A673 (cell line): ENCODE results near the gene GMEB2. TPM values are rescaled to one million over a fixed set of nuclear protein-coding genes. Genes with fewer than 3 reads are reported as not detected.
A peak's percentile ranks its signal among the peaks of the same experiment; 100 is the strongest.

Source experiments
- Bru-seq: library from RNA; stranded (reverse); fragments of 400-500 nt; gene quantifications from one replicate; lab custom pipeline; 2021; lab: Mats Ljungman, UMichigan
- BruChase-seq, 2 experiments: library from RNA; stranded (reverse); fragments of 400-500 nt; gene quantifications; one replicate each; lab custom pipeline; 2021; lab: Mats Ljungman, UMichigan
- BruUV-seq: library from RNA; stranded (reverse); fragments of 400-500 nt; replicated peaks from 2 replicates; lab custom pipeline; 2021; lab: Mats Ljungman, UMichigan
- CTCF ChIA-PET: fragments of 300-600 bp; sonication (Branson Sonifier 250); formaldehyde crosslinking; loops from one replicate; lab custom pipeline; 2022; ENCODE audit warnings: antibody characterized with exemption; lab: Charles Lee
- POLR2A ChIA-PET: fragments of 300-600 bp; sonication (Branson Sonifier 250); formaldehyde crosslinking; loops from one replicate; lab custom pipeline; 2022; ENCODE audit warnings: antibody characterized with exemption; ENCODE audit not compliant: low non-redundant PET; lab: Charles Lee
- DNase-seq: peaks from one replicate; pipeline ENCODE4 v3.0.0-alpha.2; 2015; ENCODE audit warnings: low spot score
- H3K27ac ChIP-seq: fragments of 200-600 bp; sonication (generic); 2 replicates; pipeline ENCODE4 v1.5.1; 2016; ENCODE audit warnings: mixed run types, low read depth, mild to moderate bottlenecking, mixed read lengths, antibody characterized with exemption, low read length; ENCODE audit not compliant: poor library complexity, severe bottlenecking
- H3K27me3 ChIP-seq: fragments of 200-600 bp; sonication (generic); replicated peaks from 2 replicates; pipeline ENCODE4 v1.6.1; 2017; ENCODE audit warnings: mixed run types, low read depth, mild to moderate bottlenecking, mixed read lengths, antibody characterized with exemption, low read length; ENCODE audit not compliant: insufficient read depth, poor library complexity
- H3K36me3 ChIP-seq: fragments of 200-600 bp; sonication (generic); 2 replicates; pipeline ENCODE4 v1.6.1; 2016; ENCODE audit warnings: mixed run types, mild to moderate bottlenecking, mixed read lengths, antibody characterized with exemption, low read length; ENCODE audit not compliant: insufficient read depth, poor library complexity, severe bottlenecking
- H3K4me1 ChIP-seq: fragments of 200-600 bp; sonication (generic); 2 replicates; pipeline ENCODE4 v1.6.1; 2017; ENCODE audit warnings: mixed run types, mild to moderate bottlenecking, mixed read lengths, antibody characterized with exemption, low read length; ENCODE audit not compliant: insufficient read depth, poor library complexity, severe bottlenecking
- H3K4me3 ChIP-seq: fragments of 200-600 bp; sonication (generic); 2 replicates; pipeline ENCODE4 v1.5.1; 2016; ENCODE audit warnings: low read depth, mixed run types, mild to moderate bottlenecking, mixed read lengths, low read length; ENCODE audit not compliant: poor library complexity, severe bottlenecking
- H3K9me3 ChIP-seq: fragments of 200-600 bp; sonication (generic); 2 replicates; pipeline ENCODE4 v1.6.1; 2016; ENCODE audit warnings: mixed run types, low read depth, mild to moderate bottlenecking, mixed read lengths, antibody characterized with exemption, low read length; ENCODE audit not compliant: poor library complexity, severe bottlenecking
- EZH2 ChIP-seq: fragments of 200-600 bp; sonication (generic); IDR thresholded peaks from 2 replicates; pipeline ENCODE4 v1.6.1; 2017; ENCODE audit warnings: borderline replicate concordance, low read depth, mild to moderate bottlenecking, mixed read lengths, antibody characterized with exemption, low read length; ENCODE audit not compliant: poor library complexity, severe bottlenecking
- intact Hi-C: fragments of 100-400 bp; cut with micrococcal nuclease; formaldehyde crosslinking; loops from one replicate; pipeline ENCODE4 v1.10.0; 2022; ENCODE audit not compliant: unreplicated experiment
- long read RNA-seq: library from polyadenylated mRNA; stranded (forward); transcript quantifications from one replicate; pipeline ENCODE4 v2.0.0, GENCODE V29; 2022
- total RNA-seq: library from RNA; stranded (reverse); gene quantifications from 2 replicates; pipeline ENCODE4 v1.2.3, GENCODE V29; 2021
- TF ChIP-seq, protein P1 (sequence below): fragments of 300-800, 200-600 bp; sonication (generic); conservative IDR thresholded peaks from 2 replicates; pipeline ENCODE4 v1.5.1; 2017; ENCODE audit warnings: low read depth, mild to moderate bottlenecking, antibody characterized with exemption, low read length, moderate library complexity, mixed read lengths

GMEB2 gene, protein sequence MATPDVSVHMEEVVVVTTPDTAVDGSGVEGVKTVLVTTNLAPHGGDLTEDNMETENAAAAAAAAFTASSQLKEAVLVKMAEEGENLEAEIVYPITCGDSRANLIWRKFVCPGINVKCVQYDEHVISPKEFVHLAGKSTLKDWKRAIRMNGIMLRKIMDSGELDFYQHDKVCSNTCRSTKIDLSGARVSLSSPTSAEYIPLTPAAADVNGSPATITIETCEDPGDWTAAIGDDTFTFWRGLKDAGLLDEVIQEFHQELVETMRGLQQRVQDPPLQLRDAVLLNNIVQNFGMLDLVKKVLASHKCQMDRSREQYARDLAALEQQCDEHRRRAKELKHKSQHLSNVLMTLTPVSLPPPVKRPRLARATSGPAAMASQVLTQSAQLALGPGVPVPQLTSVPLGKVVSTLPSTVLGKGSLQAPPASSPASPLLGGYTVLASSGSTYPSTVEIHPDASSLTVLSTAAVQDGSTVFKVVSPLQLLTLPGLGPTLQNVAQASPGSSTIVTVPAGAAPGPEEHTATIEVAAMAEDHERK
- total RNA-seq (12.8 and 14.2 TPM in 2 replicates), Bru-seq, nascent RNA (percentile 58 among the genes with signal in this experiment), BruChase-seq, experiment 1, labeled RNA remaining after a 2-hour chase (percentile 59 among the genes with signal in this experiment), BruChase-seq, experiment 2, labeled RNA remaining after a 6-hour chase (percentile 63 among the genes with signal in this experiment)
- long read RNA-seq, full-length matches to known transcripts = 14 of 43 reads
- long read RNA-seq, partial matches to known transcripts = 6 of 43 reads
- long read RNA-seq, other reads (novel, unspliced or antisense) = 23 of 43 reads

DNA sequence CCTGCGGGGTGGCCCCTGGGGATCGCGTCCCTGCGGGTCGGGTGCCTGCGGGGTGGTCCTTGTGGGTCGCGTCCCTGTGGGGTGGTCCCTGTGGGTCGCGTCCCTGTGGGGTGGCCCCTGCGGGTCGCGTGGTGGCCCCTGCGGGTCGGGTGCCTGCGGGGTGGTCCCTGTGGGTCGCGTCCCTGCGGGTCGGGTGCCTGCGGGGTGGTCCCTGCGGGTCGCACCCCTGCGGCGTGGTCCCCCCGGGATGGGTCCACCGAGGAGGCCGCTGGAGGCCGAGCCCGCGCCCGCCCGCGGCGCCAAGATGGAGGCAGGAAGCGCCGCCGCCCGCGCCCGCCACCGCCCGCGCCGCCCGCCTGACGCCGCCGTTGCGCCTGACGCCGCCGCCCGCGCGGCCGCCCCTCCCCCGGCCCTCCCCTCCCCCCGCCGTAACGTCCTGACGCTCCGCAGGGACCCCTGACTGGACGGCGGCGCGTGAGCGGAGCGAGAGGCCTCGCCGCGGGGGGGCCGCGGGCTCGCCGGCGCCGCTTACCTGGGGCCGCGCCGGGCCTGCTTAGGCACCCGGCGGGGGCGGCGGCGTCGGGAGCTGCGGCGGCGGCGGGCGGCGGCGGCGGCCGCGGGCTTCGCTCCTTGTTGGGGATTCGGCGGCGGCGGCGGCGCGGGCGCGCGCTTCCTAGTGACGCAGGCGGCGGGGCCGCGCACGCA, at the start of gene GMEB2:
Gene GMEB2 (minus strand): TSS at position 678 of the 705 bp plus-strand sequence. CDS start 7,704 bp downstream, outside the sequence.
- peaks cover 8% of the 10 kb centered on the region for H3K4me1 ChIP-seq
- H3K27ac ChIP-seq = peak within 1 kb of the TSS; percentile 97
- ChIA-PET POLR2A (no interaction called here), CTCF (interaction anchor here (0.6 kb wide), 1 partner anchor 50 kb away, joined by 6 read pairs; no protein-coding TSS in a partner anchor)
- no peaks in the 10 kb centered on the region for H3K27me3 ChIP-seq
- peak; percentile 83 for DNase-seq
- intact Hi-C loops = no loop called here
- BruUV-seq = no TSS peak
- peak within 1 kb of the TSS; percentile 73 for H3K4me3 ChIP-seq
- TF ChIP-seq EZH2 = no peak
- TF ChIP-seq, protein P1, sequence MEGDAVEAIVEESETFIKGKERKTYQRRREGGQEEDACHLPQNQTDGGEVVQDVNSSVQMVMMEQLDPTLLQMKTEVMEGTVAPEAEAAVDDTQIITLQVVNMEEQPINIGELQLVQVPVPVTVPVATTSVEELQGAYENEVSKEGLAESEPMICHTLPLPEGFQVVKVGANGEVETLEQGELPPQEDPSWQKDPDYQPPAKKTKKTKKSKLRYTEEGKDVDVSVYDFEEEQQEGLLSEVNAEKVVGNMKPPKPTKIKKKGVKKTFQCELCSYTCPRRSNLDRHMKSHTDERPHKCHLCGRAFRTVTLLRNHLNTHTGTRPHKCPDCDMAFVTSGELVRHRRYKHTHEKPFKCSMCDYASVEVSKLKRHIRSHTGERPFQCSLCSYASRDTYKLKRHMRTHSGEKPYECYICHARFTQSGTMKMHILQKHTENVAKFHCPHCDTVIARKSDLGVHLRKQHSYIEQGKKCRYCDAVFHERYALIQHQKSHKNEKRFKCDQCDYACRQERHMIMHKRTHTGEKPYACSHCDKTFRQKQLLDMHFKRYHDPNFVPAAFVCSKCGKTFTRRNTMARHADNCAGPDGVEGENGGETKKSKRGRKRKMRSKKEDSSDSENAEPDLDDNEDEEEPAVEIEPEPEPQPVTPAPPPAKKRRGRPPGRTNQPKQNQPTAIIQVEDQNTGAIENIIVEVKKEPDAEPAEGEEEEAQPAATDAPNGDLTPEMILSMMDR = no peak
- H3K9me3 ChIP-seq = no peaks in the 10 kb centered on the region
- no peaks in the 10 kb centered on the region for H3K36me3 ChIP-seq

DNA sequence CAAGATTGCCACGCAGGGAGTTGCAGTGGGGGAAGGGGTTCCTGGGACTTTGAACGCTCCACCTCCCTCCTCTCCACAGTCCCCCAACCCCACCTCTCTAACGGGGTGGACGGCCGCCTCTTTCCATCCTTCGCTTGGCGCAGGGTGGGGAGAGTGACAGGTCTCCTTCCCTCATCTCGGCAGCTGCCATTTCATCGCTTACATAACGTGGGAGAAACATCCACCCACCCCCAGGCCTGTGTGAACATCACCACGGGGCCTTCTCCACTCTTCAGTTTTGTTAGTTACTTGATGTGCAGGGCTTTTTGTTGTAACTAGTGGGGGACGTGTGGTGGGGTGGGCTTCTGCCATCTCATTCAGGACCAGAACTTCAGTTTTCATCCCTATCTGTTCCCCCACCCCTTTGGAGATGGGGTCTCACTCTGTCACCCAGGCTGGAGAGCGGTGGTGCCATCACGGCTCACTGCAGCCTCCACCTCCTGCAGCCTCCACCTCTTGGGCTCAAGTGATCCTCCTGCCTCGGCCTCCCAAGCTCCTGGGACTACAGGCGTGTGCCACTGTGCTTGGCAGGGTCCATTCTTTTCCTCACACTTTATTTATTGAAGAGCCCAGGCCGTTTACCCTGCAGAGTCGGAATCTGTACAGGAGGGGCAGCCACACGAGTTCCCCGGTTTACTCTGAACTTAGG, 48.9 kb upstream of the GMEB2 start:
- ChIA-PET CTCF (no interaction called here), POLR2A (no interaction called here)
- Histone ChIP-seq H3K27ac (no peak overlapping the region), H3K27me3 (no peaks in the 10 kb centered on the region), H3K36me3 (peaks cover 8% of the 10 kb centered on the region), H3K4me3 (no peak overlapping the region), H3K9me3 (no peaks in the 10 kb centered on the region), H3K4me1 (no peaks in the 10 kb centered on the region)
- TF ChIP-seq, protein P1 = no peak
- TF ChIP-seq EZH2 = no peak
- intact Hi-C loops = no loop called here
- no TSS peak for BruUV-seq
- no peak for DNase-seq

DNA sequence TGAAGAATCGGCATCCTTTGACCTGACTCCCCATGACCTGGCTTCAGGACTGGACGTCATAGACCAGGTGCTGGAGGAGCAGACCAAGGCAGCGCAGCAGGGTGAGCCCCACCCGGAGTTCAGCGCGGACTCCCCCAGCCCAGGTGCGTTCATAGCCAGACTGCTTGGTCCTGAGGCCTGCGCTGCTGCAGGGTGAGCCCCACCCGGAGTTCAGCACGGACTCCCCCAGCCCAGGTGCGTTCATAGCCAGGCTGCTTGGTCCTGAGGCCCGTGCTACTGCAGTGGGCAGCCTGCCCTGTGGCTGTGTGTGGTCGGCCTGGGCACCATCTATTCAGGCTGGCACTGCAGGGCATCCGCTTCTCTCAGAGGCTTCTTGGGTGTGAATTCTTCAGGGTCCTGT, 47.0 kb upstream of the GMEB2 start:
- H3K27me3 ChIP-seq = no peaks in the 10 kb centered on the region
- intact Hi-C loops = no loop called here
- no peak overlapping the region for H3K27ac ChIP-seq
- peaks cover 8% of the 10 kb centered on the region for H3K36me3 ChIP-seq
- H3K4me1 ChIP-seq = no peaks in the 10 kb centered on the region
- no peak overlapping the region for H3K4me3 ChIP-seq
- BruUV-seq = no TSS peak
- no peak for DNase-seq
- no peak for TF ChIP-seq EZH2
- TF ChIP-seq, protein P1 = no peak
- POLR2A ChIA-PET = no interaction called here
- H3K9me3 ChIP-seq = no peaks in the 10 kb centered on the region
- CTCF ChIA-PET = no interaction called here
